GM12878 (cell line): ENCODE data around the gene IL17RB. TPM values are rescaled to one million over a fixed set of nuclear protein-coding genes. Genes with fewer than 3 reads are reported as not detected.

ENCODE experiments used
- ATAC-seq: fragments of 200-7000 bp; cut with Tn5 transposase; 3 replicates; pipeline ENCODE4 v1.9.1; 2020; ENCODE audit warnings: mild to moderate bottlenecking, moderate library complexity
- BruUV-seq: library from RNA; stranded (reverse); fragments of 400-500 nt; replicated peaks from 2 replicates; lab custom pipeline; 2021; lab: Mats Ljungman, UMichigan
- CTCF ChIA-PET: fragments of 300-600 bp; sonication (Branson Sonifier 250); formaldehyde crosslinking; extraction: SDS; loops from one replicate; lab custom pipeline; 2021; ENCODE audit warnings: inconsistent platforms; lab: Yijun Ruan, JAX
- POLR2A ChIA-PET: fragments of 350-600 bp; formaldehyde crosslinking; extraction: SDS; loops from one replicate; lab custom pipeline; 2021; ENCODE audit warnings: inconsistent platforms; lab: Charles Lee
- RAD21 ChIA-PET: fragments of 300-600 bp; sonication (Branson Sonifier 250); formaldehyde crosslinking; loops from one replicate; lab custom pipeline; 2023; ENCODE audit warnings: antibody characterized with exemption; ENCODE audit not compliant: unreplicated experiment; lab: Charles Lee
- SMC1A ChIA-PET: fragments of 300-600 bp; sonication (Branson Sonifier 250); formaldehyde crosslinking; loops from one replicate; lab custom pipeline; 2023; ENCODE audit not compliant: unreplicated experiment, uncharacterized antibody; lab: Charles Lee
- DNase-seq: peaks from one replicate; pipeline ENCODE4 v3.0.0-alpha.2; 2011; ENCODE audit warnings: low read depth, low spot score
- FAIRE-seq: peaks from 3 replicates; lab custom pipeline; 2011; peaks lifted over from hg19 to GRCh38; lab: Jason Lieb, UNC
- H2AFZ ChIP-seq: 2 replicates; pipeline ENCODE4 v1.6.0; 2011; ENCODE audit warnings: low read depth, low read length, control low read depth; ENCODE audit not compliant: control insufficient read depth
- H3K27ac ChIP-seq: 2 replicates; pipeline ENCODE4 v1.5.1; 2011; ENCODE audit warnings: control low read depth; ENCODE audit not compliant: control insufficient read depth, insufficient read depth
- H3K27me3 ChIP-seq, 2 experiments: replicated peaks in 1 of 2; 2 replicates each; pipeline versions ENCODE4 v1.6.0 to v1.6.1; 2011; ENCODE audit warnings: low read length in 1 of 2; ENCODE audit not compliant: control insufficient read depth in 2 of 2, insufficient read depth in 2 of 2
- H3K36me3 ChIP-seq, 2 experiments: 2 replicates each; pipeline ENCODE4 v1.5.1; 2011; ENCODE audit warnings: low read length in 1 of 2; ENCODE audit not compliant: control insufficient read depth in 2 of 2, insufficient read depth in 2 of 2
- H3K4me1 ChIP-seq: 2 replicates; pipeline ENCODE4 v1.6.1; 2011; ENCODE audit warnings: mild to moderate bottlenecking, low read length, moderate library complexity, mixed read lengths; ENCODE audit not compliant: control insufficient read depth, insufficient read depth
- H3K4me2 ChIP-seq: 2 replicates; pipeline ENCODE4 v1.6.0; 2011; ENCODE audit warnings: control low read depth; ENCODE audit not compliant: control insufficient read depth, insufficient read depth
- H3K4me3 ChIP-seq: fragments of 200-600 bp; sonication (generic); 2 replicates; pipeline ENCODE4 v1.5.1; 2016
- H3K79me2 ChIP-seq: 2 replicates; pipeline ENCODE4 v1.6.0; 2011; ENCODE audit warnings: low read length; ENCODE audit not compliant: control insufficient read depth, insufficient read depth
- H3K9ac ChIP-seq: 2 replicates; pipeline ENCODE4 v1.8.0; 2011; ENCODE audit warnings: low read length, control low read depth, mixed read lengths; ENCODE audit not compliant: control insufficient read depth, insufficient read depth
- H3K9me3 ChIP-seq: replicated peaks from 3 replicates; pipeline ENCODE4 v1.5.1; 2011; ENCODE audit warnings: mild to moderate bottlenecking, low read length; ENCODE audit not compliant: control insufficient read depth, insufficient read depth
- H4K20me1 ChIP-seq: 2 replicates; pipeline ENCODE4 v1.6.0; 2011; ENCODE audit not compliant: control insufficient read depth, insufficient read depth
- GATAD2B ChIP-seq: fragments of 450-650 bp; conservative IDR thresholded peaks from 2 replicates; pipeline ENCODE4 v1.6.1; 2017; ENCODE audit warnings: low read depth, mild to moderate bottlenecking, moderate library complexity
- IKZF1 ChIP-seq: fragments of 450-650 bp; conservative IDR thresholded peaks from 2 replicates; pipeline ENCODE4 v1.6.1; 2017; ENCODE audit warnings: antibody characterized with exemption, mild to moderate bottlenecking
- KDM1A ChIP-seq: fragments of 200-600 bp; sonication (generic); IDR thresholded peaks from 2 replicates; pipeline ENCODE4 v1.6.1; 2016; ENCODE audit warnings: borderline replicate concordance
- NFYA ChIP-seq: IDR thresholded peaks from 2 replicates; pipeline ENCODE4 v1.6.1; 2011; ENCODE audit warnings: low read depth, mild to moderate bottlenecking, low read length, improper control_type of control experiment, borderline replicate concordance
- SMARCA5 ChIP-seq: fragments of 450-650 bp; IDR thresholded peaks from 2 replicates; pipeline ENCODE4 v1.6.1; 2017; ENCODE audit warnings: mild to moderate bottlenecking
- TCF7 ChIP-seq: IDR thresholded peaks from 2 replicates; pipeline ENCODE4 v1.6.1; 2014; ENCODE audit warnings: antibody characterized with exemption, borderline replicate concordance
- YBX1 ChIP-seq: fragments of 450-650 bp; IDR thresholded peaks from 2 replicates; pipeline ENCODE4 v1.6.1; 2016; ENCODE audit warnings: antibody characterized with exemption
- YY1 ChIP-seq: IDR thresholded peaks from 2 replicates; pipeline ENCODE4 v1.6.1; 2011; ENCODE audit warnings: low read depth, mild to moderate bottlenecking, low read length
- WGBS: methylation state at CpG from one replicate; pipeline ENCODE4 v1.1.6; 2016; ENCODE audit warnings: low lambda C conversion rate; ENCODE audit not compliant: insufficient replicate concordance, insufficient coverage; ENCODE audit errors: missing lambda C conversion rate; 5-methylcytosine and 5-hydroxymethylcytosine counted together
- in situ Hi-C: fragments of 300-500 bp; cut with MboI; formaldehyde crosslinking; loops from 9 replicates; pipeline ENCODE4 v1.14.3; 2018; ENCODE audit warnings: mixed read lengths
- intact Hi-C: fragments of 100-400 bp; cut with micrococcal nuclease; formaldehyde crosslinking; loops from one replicate; pipeline ENCODE4 v1.14.2; 2022; ENCODE audit not compliant: unreplicated experiment
- polyA plus RNA-seq, 11 experiments: library from polyadenylated mRNA; depleted of rRNA in 4 of 11; unstranded in 6 of 11; stranded (reverse) in 5 of 11; fragments of >200 nt; fragmentation: Nextera tagmentation in 4 of 11; fragmentation: Illumina TruSeq in 1 of 11; extraction: Ambion mirVana in 4 of 11; extraction: Trizol in 1 of 11; gene quantifications; 1 replicate in 1 of 11; 2 replicates in 10 of 11; pipeline versions ENCODE4 v1.2.1 to v1.2.3, GENCODE V29; 2011 to 2016; ENCODE audit warnings: inconsistent platforms in 2 of 11, missing spikeins in 2 of 11, low read depth in 1 of 11
- total RNA-seq, 4 experiments: library from RNA; depleted of rRNA in 3 of 4; stranded (reverse); fragments of >200 nt in 3 of 4; fragmentation: Illumina TruSeq in 1 of 4; extraction: Trizol in 1 of 4; gene quantifications; 2 replicates each; pipeline versions ENCODE4 v1.2.1 to v1.2.3, GENCODE V29; 2013 to 2021
- TF ChIP-seq, protein P1 (sequence below): fragments of 450-650 bp; IDR thresholded peaks from 2 replicates; pipeline ENCODE4 v1.6.1; 2018; ENCODE audit warnings: mild to moderate bottlenecking, low read depth, moderate library complexity; ENCODE audit not compliant: partially characterized antibody
- TF ChIP-seq, protein P2 (sequence below): fragments of 450-650 bp; formaldehyde crosslinking; IDR thresholded peaks from 2 replicates; pipeline ENCODE4 v1.4.0; 2020; ENCODE audit warnings: mild to moderate bottlenecking, moderate library complexity
- TF ChIP-seq, protein P3 (sequence below), 3 experiments: IDR thresholded peaks in 2 of 3; conservative IDR thresholded peaks in 1 of 3; 2 replicates each; pipeline ENCODE4 v1.5.1; 2011; ENCODE audit warnings: low read depth in 3 of 3, low read length in 3 of 3, mild to moderate bottlenecking in 3 of 3, control low read depth in 2 of 3, moderate library complexity in 2 of 3, inconsistent platforms in 1 of 3, mixed read lengths in 1 of 3; ENCODE audit not compliant: control insufficient read depth in 2 of 3, insufficient read depth in 1 of 3; ENCODE audit errors: extremely low read depth in 1 of 3

IL17RB gene
- total and polyA plus RNA-seq, 10 of the 15 experiments (the other 5 are each of a cell fraction or from before 2014, with no cell fraction given) = 1.9 to 17.2 (median 2.9) TPM

DNA sequence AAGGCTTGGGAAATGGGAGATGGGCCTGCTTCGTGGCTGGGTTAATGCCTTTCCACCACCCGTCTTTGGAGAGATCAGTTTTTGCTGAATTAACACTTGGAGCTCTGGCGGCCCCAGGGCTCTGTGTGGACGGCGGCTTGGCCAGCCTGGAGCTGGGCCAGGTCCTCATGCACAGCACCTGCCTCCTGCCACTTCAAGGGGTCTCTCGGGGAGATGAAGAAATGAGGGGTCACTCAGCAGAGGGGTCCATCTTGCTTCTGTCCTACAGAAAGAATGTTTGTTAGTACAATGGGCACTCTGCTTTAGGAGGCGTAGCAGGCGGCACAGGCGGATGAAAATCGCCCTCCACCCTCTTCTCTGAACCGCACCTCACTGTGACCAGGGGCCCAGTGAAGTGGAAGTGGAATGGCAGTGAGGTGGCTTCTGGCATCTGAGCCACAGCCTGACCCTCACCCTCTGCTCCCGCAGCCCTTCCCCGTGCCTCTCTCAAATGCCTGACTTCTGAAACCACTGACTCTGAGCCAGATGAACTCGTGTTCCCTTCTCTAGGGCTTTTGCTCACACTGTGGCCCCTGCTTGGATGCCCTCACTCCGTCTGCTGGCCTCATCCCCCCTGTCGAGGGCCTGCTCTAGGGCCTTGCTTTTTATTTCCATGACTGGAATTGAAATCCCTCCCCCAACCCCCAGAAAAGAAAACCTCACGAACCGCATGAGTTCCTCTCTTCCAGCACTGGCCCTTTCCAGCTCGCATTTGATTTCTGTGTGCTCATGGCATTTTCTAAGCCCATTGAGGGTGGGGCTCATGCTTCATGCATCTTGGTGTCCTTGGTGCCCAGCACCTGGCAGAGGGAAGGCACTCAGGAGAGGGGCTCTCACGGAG lies 42.3 kb upstream of the IL17RB start:
- no peaks in the 10 kb centered on the region for H3K9me3 ChIP-seq
- in situ Hi-C loops = no loop called here
- H3K9ac ChIP-seq = no peak overlapping the region
- H3K79me2 ChIP-seq = no peaks in the 10 kb centered on the region
- no peaks in the 10 kb centered on the region for H3K27me3 ChIP-seq
- no peaks in the 10 kb centered on the region for H4K20me1 ChIP-seq
- H2AFZ ChIP-seq = no peak overlapping the region
- H3K4me3 ChIP-seq = no peak overlapping the region
- no peak overlapping the region for H3K27ac ChIP-seq
- intact Hi-C loops = no loop called here
- ChIA-PET RAD21 (no interaction called here), CTCF (no interaction called here), SMC1A (interaction anchor here (0.6 kb wide), 1 partner anchor 12 kb away, joined by 3 read pairs; no protein-coding TSS in a partner anchor)
- FAIRE-seq = no peak
- H3K4me2 ChIP-seq = no peak overlapping the region
- no peaks in the 10 kb centered on the region for H3K36me3 ChIP-seq
- peaks cover 17% of the 10 kb centered on the region for H3K4me1 ChIP-seq
- TF ChIP-seq, protein P1, sequence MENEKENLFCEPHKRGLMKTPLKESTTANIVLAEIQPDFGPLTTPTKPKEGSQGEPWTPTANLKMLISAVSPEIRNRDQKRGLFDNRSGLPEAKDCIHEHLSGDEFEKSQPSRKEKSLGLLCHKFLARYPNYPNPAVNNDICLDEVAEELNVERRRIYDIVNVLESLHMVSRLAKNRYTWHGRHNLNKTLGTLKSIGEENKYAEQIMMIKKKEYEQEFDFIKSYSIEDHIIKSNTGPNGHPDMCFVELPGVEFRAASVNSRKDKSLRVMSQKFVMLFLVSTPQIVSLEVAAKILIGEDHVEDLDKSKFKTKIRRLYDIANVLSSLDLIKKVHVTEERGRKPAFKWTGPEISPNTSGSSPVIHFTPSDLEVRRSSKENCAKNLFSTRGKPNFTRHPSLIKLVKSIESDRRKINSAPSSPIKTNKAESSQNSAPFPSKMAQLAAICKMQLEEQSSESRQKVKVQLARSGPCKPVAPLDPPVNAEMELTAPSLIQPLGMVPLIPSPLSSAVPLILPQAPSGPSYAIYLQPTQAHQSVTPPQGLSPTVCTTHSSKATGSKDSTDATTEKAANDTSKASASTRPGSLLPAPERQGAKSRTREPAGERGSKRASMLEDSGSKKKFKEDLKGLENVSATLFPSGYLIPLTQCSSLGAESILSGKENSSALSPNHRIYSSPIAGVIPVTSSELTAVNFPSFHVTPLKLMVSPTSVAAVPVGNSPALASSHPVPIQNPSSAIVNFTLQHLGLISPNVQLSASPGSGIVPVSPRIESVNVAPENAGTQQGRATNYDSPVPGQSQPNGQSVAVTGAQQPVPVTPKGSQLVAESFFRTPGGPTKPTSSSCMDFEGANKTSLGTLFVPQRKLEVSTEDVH = no peak
- no peak for TF ChIP-seq YY1
- TF ChIP-seq NFYA = no peak
- TF ChIP-seq YBX1 = no peak
- no peak for TF ChIP-seq SMARCA5
- TF ChIP-seq, protein P2, sequence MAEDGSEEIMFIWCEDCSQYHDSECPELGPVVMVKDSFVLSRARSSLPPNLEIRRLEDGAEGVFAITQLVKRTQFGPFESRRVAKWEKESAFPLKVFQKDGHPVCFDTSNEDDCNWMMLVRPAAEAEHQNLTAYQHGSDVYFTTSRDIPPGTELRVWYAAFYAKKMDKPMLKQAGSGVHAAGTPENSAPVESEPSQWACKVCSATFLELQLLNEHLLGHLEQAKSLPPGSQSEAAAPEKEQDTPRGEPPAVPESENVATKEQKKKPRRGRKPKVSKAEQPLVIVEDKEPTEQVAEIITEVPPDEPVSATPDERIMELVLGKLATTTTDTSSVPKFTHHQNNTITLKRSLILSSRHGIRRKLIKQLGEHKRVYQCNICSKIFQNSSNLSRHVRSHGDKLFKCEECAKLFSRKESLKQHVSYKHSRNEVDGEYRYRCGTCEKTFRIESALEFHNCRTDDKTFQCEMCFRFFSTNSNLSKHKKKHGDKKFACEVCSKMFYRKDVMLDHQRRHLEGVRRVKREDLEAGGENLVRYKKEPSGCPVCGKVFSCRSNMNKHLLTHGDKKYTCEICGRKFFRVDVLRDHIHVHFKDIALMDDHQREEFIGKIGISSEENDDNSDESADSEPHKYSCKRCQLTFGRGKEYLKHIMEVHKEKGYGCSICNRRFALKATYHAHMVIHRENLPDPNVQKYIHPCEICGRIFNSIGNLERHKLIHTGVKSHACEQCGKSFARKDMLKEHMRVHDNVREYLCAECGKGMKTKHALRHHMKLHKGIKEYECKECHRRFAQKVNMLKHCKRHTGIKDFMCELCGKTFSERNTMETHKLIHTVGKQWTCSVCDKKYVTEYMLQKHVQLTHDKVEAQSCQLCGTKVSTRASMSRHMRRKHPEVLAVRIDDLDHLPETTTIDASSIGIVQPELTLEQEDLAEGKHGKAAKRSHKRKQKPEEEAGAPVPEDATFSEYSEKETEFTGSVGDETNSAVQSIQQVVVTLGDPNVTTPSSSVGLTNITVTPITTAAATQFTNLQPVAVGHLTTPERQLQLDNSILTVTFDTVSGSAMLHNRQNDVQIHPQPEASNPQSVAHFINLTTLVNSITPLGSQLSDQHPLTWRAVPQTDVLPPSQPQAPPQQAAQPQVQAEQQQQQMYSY (CRISPR knock-in tag) = no peak
- TF ChIP-seq KDM1A = no peak
- no peak for TF ChIP-seq GATAD2B
- TF ChIP-seq TCF7 = no peak
- TF ChIP-seq, protein P3, sequence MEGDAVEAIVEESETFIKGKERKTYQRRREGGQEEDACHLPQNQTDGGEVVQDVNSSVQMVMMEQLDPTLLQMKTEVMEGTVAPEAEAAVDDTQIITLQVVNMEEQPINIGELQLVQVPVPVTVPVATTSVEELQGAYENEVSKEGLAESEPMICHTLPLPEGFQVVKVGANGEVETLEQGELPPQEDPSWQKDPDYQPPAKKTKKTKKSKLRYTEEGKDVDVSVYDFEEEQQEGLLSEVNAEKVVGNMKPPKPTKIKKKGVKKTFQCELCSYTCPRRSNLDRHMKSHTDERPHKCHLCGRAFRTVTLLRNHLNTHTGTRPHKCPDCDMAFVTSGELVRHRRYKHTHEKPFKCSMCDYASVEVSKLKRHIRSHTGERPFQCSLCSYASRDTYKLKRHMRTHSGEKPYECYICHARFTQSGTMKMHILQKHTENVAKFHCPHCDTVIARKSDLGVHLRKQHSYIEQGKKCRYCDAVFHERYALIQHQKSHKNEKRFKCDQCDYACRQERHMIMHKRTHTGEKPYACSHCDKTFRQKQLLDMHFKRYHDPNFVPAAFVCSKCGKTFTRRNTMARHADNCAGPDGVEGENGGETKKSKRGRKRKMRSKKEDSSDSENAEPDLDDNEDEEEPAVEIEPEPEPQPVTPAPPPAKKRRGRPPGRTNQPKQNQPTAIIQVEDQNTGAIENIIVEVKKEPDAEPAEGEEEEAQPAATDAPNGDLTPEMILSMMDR (IDR thresholded peaks at IDR 0.05 in 2 of 3, conservative IDR thresholded peaks at IDR 0.05 in 1 of 3; ENCODE audit: control insufficient read depth in 2 of 3, extremely low read depth in 1 of 3, insufficient read depth in 1 of 3, low read depth in 3 of 3, low read length in 3 of 3) = no peak
- no peak for TF ChIP-seq IKZF1
- TF ChIP-seq, all 136 proteins: peak for 0
- DNase-seq = no peak
- BruUV-seq = no TSS peak
- ATAC-seq = no peak
- POLR2A ChIA-PET = interaction anchor here (1.0 kb wide), 1 partner anchor 68 kb away, joined by 3 read pairs; no protein-coding TSS in a partner anchor
- 53% methylated on average over 20 of the region's 20 CpGs for WGBS
